HG03135 (cell line): ENCODE measurements around the gene TTLL4.
"Not testable (repeated sequence)": the region's sequence is repeated elsewhere in the genome, so short reads cannot be mapped to it uniquely, and the experiment has no call there.

Experiments
- ATAC-seq: cut with Tn5 transposase; IDR thresholded peaks from one replicate; pipeline ENCODE4 v1.9.1; 2021; ENCODE audit warnings: mild to moderate bottlenecking, moderate library complexity; ENCODE audit not compliant: unreplicated experiment

TTLL4 gene

GRCh38 chr2:218710687-218711549 is at the start of gene TTLL4:
TSS of gene TTLL4 (plus strand) at chr2:218710835. CDS start at chr2:218737677, 26,842 bp downstream.
- ATAC-seq, result peak; percentile 94

DNA sequence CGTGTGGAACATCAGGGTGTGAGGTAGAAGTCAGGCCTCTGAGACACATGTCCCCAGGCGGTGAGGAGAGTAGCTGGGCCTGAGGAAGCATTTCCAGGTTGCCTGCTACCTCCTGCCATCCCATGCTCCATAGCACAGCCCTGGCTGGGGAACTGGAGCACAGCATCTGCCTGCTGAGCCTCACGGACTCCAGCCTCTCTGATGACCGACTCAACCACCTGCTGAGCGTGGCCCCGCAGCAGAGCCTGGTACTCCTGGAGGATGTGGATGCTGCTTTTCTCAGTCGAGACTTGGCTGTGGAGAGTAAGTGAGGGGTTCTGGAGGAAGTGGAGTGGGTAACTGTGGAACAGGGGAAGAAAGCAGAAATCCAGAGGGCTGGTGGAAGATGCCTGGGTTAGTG is 48.3 kb upstream of the TTLL4 start:
- ATAC-seq, result no peak

- ATAC-seq, result no peak
Observed at GRCh38 chr2:218662827-218663226, 47.8 kb upstream of the TTLL4 start.

GRCh38 chr2:218663901-218664300 is 46.7 kb upstream of the TTLL4 start:
- no peak for ATAC-seq

DNA sequence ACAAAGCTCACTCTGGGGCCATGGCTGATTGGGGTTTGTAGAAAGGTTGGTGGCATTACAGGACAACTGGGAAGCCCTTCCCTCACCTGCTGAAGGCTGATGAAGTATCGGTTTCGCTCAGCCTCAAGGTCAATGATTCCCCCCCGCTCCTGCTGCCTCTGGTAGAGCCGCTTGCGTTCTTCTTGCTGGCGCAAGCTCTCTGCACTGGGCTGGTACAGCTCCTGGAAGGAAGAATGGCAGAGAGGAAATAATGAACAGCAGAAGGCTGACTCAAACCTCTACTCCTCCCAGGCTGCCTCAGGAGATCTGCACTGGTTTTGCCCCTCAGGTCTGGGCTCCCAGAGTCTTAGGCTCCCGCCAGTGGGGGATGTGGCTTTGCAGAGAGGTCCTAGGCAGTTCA is 46.0 kb upstream of the TTLL4 start:
- ATAC-seq, result no peak

DNA sequence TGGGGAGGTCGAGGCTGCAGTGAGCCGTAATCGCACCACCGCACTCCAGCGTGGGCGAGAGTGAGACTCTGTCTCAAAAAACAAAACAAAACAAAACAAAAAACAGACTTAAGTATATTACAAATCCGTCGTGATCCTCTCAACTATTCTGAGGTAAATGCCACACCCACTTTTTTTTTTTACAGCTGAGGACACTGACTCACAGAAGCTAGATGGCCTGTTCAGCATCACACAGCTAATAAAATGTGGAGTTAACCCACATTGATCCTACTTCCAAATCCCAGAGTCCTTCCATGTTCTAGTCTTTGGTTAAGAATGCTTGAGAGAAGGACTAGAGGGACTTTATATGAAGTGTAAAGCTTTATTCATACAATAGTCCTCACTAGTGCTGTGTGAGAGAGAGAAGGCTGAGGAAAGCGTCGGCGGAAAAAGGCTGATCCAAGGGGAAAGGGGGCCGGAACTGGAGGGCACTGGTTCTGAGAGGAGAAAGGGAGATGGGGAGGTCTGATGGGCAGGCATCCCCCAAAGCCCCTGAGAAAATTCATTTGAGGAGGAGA is 39.5 kb upstream of the TTLL4 start:
- no peak for ATAC-seq

DNA sequence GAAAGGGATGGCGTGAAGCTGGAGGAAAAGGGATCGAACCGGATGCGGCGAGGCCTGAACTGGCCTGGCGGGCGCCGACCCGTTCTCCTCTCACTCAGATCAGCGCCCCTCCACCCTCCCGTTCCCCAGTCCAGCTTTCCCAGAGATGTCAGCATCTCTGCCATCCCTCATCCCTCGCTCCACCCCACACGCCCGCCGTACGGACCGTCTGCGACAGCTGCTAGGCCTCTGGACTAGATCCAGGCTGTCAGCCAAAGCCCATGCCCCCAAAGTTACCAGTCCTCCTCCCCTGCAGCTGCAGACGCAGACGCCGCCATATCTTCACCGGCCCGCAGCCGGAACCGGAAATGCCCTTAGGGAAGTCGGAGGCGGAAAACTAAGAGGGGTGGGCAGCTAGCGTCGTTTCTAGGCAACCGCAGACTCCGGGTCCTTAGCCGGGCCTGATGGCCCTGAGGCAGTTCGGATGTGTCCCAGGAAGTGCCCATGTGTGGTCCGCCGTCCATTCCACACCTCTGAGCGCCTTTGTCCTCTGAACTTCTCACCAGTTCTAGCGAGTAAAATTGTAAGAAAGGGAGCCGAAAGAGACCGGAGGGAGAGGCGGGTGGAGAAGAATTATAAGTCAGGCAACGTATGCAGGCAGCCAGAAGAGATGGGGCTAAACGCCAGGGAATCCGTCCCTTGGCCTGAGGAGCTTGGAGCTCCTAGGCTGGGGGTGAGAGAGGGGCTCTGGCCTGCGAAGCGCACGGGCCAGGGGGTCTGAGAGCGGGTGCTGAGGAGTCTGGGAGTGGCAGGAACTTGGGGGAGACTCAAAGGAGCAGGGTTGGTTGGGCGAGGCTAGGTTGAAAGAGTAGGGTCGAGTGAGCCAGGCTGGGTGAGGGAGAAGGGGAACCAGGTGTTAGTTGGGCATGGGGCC is 38.7 kb upstream of the TTLL4 start, which contains the start of the genes RNF25 and STK36:
Gene RNF25 (minus strand): TSS at position 349 of the 913 bp plus-strand sequence. CDS start 32 bp downstream, at position 317.
Gene STK36 (plus strand): TSS at position 433 of the 913 bp plus-strand sequence. CDS start 744 bp downstream, outside the sequence.
- ATAC-seq, result peak; percentile 95

DNA sequence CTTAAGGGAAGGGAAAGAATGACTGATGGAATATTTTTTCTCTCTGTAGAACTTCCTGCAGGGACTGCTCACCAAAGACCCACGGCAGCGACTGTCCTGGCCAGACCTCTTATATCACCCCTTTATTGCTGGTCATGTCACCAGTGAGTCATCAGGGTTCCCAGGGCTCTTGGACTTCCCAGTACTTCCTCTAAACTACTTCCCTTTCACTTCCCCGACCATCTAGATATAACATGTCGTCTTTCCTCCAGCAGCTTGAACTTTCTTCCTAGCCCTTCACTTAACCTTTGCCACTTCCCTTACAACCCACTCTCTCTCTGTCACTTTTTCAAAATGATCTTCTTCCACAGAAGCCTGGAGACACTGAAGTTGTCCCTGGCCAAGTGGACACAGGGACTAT is 31.5 kb upstream of the TTLL4 start:
- ATAC-seq, result no peak

DNA sequence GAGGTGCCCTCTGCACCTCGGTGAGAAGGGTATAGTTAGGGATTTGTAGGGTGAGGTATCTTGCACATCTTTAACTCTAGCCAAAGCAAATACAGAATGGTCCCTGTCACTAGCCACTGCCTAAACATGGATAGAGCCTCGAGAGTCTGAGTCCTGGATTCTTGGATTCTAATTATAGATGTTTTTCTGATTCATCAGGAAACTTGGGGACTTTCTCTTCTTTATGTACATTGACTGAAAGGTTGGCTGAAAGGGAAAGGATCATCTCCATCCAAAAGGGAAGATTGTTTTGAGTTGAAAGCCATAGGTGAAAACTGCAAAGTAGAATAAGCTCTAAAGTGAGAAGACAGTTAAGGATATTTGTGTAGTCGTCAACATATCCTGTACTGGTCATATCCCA is 30.6 kb upstream of the TTLL4 start:
- ATAC-seq, result no peak

GRCh38 chr2:218687400-218688060 is 23.1 kb upstream of the TTLL4 start:
- ATAC-seq, result not testable (repeated sequence)

DNA sequence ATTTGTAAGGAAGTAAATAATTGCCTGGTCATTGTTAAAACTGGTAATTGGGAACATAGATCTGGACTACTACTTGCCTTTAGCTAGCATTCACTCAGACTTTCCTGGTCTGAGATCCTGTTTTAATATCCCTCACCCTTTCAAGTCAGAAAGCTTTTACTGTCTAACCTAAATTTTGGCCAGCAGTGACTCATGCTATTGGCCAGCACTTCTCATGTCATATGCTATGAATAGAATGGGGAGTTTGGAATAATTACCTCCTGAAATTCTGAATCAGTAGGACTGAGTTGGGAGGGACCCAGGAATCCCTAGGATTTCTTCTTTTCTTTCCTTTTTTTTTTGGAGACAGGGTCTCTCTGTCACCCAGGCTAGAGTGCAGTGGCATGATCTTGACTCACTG is 19.4 kb upstream of the TTLL4 start:
- no peak for ATAC-seq

- ATAC-seq, result no peak
Observed at GRCh38 chr2:218694405-218695145, 16.1 kb upstream of the TTLL4 start.

DNA sequence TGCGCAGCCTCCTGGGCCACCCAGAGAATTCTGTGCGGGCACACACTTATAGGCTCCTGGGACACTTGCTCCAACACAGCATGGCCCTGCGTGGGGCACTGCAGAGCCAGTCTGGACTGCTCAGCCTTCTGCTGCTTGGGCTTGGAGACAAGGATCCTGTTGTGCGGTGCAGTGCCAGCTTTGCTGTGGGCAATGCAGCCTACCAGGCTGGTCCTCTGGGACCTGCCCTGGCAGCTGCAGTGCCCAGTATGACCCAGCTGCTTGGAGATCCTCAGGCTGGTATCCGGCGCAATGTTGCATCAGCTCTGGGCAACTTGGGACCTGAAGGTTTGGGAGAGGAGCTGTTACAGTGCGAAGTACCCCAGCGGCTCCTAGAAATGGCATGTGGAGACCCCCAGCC is 11.8 kb upstream of the TTLL4 start:
- ATAC-seq, result no peak

- ATAC-seq, result no peak
Observed at GRCh38 chr2:218701806-218702205, 8.8 kb upstream of the TTLL4 start.

GRCh38 chr2:218703341-218703740 is 7.3 kb upstream of the TTLL4 start:
- no peak for ATAC-seq

GRCh38 chr2:218708086-218708485 is 2.5 kb upstream of the TTLL4 start:
- ATAC-seq, result no peak

GRCh38 chr2:218709908-218710307 is 727 bp upstream of the TTLL4 start:
- ATAC-seq, result no peak

GRCh38 chr2:218710334-218710686 is 325 bp upstream of the TTLL4 start:
- ATAC-seq, result no peak

- no peak for ATAC-seq
Observed at GRCh38 chr2:218711550-218711929, 905 bp downstream of the TTLL4 start.

- ATAC-seq, result no peak
Observed at GRCh38 chr2:218713922-218714321, 3.3 kb downstream of the TTLL4 start.
